Measurements from ENCODE around the gene PCBP2. TPM values are rescaled to one million over a fixed set of nuclear protein-coding genes. Genes with fewer than 3 reads are reported as not detected.

Gene PCBP2
- total and polyA plus RNA-seq, 10 of the 15 experiments (the other 5 are each of a cell fraction or from before 2014, with no cell fraction given), result 109 to 803 (median 327) TPM

DNA sequence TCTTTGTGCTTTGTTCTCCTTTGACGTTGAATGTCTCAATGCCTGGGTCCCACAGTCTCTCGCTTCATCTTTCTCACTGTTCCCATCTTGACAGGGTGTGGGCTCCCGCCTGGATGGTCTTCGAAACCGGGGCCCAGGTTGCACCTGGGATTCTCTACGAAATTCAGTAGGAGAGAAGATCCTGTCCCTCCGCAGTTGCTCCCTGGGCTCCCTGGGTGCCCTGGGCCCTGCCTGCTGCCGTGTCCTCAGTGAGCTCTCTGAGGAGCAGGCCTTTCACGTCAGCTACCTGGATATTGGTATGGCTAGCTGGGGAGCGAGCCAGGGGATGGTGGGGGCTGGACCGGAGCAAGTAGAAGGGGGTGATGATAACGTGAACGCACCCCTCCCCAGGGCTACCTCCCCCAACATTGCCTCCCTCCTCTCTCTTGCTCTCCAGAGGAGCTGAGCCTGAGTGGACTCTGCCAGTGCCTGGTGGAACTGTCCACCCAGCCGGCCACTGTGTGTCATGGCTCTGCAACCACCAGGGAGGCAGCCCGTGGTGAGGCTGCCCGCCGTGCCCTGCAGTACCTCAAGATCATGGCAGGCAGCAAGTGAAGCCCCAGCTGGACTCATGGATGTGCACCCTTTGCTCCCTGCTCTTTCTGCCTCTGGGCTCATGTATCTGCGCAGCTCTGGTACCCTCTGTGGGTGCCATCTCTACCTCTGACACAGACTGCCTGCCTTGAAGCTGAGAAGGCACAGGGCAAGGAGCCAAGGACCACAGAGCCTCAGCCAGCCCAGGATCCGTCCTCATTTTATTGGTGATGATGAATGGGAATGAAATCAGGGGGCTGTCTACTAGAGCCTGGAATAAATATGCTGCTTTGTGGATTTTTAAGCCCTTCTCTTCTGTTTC lies 53.9 kb downstream of the PCBP2 start (continued):
- TF ChIP-seq, protein P1, sequence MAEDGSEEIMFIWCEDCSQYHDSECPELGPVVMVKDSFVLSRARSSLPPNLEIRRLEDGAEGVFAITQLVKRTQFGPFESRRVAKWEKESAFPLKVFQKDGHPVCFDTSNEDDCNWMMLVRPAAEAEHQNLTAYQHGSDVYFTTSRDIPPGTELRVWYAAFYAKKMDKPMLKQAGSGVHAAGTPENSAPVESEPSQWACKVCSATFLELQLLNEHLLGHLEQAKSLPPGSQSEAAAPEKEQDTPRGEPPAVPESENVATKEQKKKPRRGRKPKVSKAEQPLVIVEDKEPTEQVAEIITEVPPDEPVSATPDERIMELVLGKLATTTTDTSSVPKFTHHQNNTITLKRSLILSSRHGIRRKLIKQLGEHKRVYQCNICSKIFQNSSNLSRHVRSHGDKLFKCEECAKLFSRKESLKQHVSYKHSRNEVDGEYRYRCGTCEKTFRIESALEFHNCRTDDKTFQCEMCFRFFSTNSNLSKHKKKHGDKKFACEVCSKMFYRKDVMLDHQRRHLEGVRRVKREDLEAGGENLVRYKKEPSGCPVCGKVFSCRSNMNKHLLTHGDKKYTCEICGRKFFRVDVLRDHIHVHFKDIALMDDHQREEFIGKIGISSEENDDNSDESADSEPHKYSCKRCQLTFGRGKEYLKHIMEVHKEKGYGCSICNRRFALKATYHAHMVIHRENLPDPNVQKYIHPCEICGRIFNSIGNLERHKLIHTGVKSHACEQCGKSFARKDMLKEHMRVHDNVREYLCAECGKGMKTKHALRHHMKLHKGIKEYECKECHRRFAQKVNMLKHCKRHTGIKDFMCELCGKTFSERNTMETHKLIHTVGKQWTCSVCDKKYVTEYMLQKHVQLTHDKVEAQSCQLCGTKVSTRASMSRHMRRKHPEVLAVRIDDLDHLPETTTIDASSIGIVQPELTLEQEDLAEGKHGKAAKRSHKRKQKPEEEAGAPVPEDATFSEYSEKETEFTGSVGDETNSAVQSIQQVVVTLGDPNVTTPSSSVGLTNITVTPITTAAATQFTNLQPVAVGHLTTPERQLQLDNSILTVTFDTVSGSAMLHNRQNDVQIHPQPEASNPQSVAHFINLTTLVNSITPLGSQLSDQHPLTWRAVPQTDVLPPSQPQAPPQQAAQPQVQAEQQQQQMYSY (CRISPR knock-in tag; IDR thresholded peaks at IDR 0.05), result no peak
- TF ChIP-seq, protein P2, sequence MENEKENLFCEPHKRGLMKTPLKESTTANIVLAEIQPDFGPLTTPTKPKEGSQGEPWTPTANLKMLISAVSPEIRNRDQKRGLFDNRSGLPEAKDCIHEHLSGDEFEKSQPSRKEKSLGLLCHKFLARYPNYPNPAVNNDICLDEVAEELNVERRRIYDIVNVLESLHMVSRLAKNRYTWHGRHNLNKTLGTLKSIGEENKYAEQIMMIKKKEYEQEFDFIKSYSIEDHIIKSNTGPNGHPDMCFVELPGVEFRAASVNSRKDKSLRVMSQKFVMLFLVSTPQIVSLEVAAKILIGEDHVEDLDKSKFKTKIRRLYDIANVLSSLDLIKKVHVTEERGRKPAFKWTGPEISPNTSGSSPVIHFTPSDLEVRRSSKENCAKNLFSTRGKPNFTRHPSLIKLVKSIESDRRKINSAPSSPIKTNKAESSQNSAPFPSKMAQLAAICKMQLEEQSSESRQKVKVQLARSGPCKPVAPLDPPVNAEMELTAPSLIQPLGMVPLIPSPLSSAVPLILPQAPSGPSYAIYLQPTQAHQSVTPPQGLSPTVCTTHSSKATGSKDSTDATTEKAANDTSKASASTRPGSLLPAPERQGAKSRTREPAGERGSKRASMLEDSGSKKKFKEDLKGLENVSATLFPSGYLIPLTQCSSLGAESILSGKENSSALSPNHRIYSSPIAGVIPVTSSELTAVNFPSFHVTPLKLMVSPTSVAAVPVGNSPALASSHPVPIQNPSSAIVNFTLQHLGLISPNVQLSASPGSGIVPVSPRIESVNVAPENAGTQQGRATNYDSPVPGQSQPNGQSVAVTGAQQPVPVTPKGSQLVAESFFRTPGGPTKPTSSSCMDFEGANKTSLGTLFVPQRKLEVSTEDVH (IDR thresholded peaks at IDR 0.05; ENCODE audit: low read depth, partially characterized antibody), result no peak
- TF ChIP-seq RAD21 (IDR thresholded peaks at IDR 0.05; ENCODE audit: insufficient read depth, low read depth, low read length) (no peak), BRCA1 (IDR thresholded peaks at IDR 0.05; ENCODE audit: low read depth, low read length) (no peak), TBL1XR1 (IDR thresholded peaks at IDR 0.05; ENCODE audit: low read depth, low read length) (no peak), ESRRA (IDR thresholded peaks at IDR 0.05; ENCODE audit: low read length) (no peak), SUZ12 (IDR thresholded peaks at IDR 0.05; ENCODE audit: unreplicated experiment) (no peak)

Data from GM12878 (cell line).